ENCODE results near the gene DLG1. TPM values are rescaled to one million over a fixed set of nuclear protein-coding genes. Genes with fewer than 3 reads are reported as not detected.

Gene DLG1
- total and polyA plus RNA-seq, 4 donors: 12.7 to 51.2 (median 22.3) TPM

DNA sequence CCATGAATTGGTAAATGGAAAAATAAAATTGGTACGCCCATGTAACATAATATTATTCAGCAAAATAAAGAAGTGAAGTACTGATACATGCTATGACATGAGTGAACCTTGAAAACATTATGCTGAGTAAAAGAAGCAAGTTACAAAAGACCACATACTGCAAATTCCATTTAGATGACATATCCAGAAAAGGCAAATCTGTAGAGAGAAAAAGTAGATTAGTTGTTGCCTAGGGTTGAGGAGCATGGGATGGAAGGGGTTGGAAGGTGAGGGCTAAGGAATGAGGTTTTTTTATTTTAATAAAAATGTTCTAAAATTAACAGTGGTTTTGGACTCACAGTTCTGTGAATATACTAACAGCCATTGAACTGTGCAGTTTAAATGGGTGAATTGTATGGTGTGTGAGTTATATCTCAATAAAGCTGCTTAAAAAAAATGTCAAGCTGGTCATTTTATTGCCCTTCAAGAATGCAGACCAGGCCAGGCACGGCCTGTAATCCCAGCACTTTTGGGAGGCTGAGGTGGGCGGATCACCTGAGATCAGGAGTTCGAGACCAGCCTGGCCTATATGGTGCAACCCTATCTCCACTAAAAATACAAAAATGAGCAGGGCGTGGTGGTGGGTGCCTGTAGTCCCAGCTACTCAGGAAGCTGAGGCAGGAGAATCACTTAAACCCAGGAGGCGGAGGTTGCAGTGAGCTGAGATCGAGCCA is 8.1 kb upstream of the DLG1 start (continued):
- TF ChIP-seq JUND (IDR thresholded peaks at IDR 0.05) (no peak), NR2F2 (IDR thresholded peaks at IDR 0.05) (no peak), HNF4A (conservative IDR thresholded peaks at IDR 0.05) (no peak), YY1 (IDR thresholded peaks at IDR 0.05) (no peak)

DNA sequence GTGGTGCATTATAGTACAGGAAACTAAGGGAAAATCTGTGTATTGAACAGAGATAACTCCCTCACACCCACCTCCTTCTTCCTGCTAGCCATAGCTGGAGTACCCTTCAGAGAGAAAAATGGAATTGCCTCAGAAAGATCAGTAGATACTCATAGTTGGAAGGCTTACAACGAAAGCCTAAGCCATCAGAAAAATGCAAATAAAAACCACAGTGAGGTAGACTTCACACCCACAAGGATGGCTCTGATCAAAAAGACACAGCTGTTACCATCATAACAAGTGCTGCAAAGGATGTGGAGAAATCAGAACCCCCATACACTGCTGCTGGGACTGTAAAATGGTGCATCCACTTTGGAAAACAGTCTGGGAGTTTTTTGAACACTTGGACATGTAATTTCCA is 7.4 kb upstream of the DLG1 start:
- TF ChIP-seq FOXA1 (IDR thresholded peaks at IDR 0.05) (no peak), HNF4G (IDR thresholded peaks at IDR 0.05) (no peak), RAD21 (IDR thresholded peaks at IDR 0.05) (no peak), EGR1 (IDR thresholded peaks at IDR 0.05; ENCODE audit: low read depth in 2 of 2) (no peak), SP1 (IDR thresholded peaks at IDR 0.05) (no peak), NR2F2 (IDR thresholded peaks at IDR 0.05) (no peak), JUND (IDR thresholded peaks at IDR 0.05) (no peak), RXRA (IDR thresholded peaks at IDR 0.05) (no peak), TAF1 (conservative IDR thresholded peaks at IDR 0.05) (no peak), GABPA (IDR thresholded peaks at IDR 0.05 in 1 of 2, conservative IDR thresholded peaks at IDR 0.05 in 1 of 2) (no peak), HNF4A (conservative IDR thresholded peaks at IDR 0.05) (no peak)
- TF ChIP-seq, protein P1, sequence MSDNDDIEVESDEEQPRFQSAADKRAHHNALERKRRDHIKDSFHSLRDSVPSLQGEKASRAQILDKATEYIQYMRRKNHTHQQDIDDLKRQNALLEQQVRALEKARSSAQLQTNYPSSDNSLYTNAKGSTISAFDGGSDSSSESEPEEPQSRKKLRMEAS (IDR thresholded peaks at IDR 0.05): no peak
- TF ChIP-seq, protein P2, sequence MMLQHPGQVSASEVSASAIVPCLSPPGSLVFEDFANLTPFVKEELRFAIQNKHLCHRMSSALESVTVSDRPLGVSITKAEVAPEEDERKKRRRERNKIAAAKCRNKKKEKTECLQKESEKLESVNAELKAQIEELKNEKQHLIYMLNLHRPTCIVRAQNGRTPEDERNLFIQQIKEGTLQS (IDR thresholded peaks at IDR 0.05): no peak
- TF ChIP-seq, protein P3, sequence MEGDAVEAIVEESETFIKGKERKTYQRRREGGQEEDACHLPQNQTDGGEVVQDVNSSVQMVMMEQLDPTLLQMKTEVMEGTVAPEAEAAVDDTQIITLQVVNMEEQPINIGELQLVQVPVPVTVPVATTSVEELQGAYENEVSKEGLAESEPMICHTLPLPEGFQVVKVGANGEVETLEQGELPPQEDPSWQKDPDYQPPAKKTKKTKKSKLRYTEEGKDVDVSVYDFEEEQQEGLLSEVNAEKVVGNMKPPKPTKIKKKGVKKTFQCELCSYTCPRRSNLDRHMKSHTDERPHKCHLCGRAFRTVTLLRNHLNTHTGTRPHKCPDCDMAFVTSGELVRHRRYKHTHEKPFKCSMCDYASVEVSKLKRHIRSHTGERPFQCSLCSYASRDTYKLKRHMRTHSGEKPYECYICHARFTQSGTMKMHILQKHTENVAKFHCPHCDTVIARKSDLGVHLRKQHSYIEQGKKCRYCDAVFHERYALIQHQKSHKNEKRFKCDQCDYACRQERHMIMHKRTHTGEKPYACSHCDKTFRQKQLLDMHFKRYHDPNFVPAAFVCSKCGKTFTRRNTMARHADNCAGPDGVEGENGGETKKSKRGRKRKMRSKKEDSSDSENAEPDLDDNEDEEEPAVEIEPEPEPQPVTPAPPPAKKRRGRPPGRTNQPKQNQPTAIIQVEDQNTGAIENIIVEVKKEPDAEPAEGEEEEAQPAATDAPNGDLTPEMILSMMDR (IDR thresholded peaks at IDR 0.05; ENCODE audit: low read depth, low read length, missing input control): no peak
- TF ChIP-seq, protein P4, sequence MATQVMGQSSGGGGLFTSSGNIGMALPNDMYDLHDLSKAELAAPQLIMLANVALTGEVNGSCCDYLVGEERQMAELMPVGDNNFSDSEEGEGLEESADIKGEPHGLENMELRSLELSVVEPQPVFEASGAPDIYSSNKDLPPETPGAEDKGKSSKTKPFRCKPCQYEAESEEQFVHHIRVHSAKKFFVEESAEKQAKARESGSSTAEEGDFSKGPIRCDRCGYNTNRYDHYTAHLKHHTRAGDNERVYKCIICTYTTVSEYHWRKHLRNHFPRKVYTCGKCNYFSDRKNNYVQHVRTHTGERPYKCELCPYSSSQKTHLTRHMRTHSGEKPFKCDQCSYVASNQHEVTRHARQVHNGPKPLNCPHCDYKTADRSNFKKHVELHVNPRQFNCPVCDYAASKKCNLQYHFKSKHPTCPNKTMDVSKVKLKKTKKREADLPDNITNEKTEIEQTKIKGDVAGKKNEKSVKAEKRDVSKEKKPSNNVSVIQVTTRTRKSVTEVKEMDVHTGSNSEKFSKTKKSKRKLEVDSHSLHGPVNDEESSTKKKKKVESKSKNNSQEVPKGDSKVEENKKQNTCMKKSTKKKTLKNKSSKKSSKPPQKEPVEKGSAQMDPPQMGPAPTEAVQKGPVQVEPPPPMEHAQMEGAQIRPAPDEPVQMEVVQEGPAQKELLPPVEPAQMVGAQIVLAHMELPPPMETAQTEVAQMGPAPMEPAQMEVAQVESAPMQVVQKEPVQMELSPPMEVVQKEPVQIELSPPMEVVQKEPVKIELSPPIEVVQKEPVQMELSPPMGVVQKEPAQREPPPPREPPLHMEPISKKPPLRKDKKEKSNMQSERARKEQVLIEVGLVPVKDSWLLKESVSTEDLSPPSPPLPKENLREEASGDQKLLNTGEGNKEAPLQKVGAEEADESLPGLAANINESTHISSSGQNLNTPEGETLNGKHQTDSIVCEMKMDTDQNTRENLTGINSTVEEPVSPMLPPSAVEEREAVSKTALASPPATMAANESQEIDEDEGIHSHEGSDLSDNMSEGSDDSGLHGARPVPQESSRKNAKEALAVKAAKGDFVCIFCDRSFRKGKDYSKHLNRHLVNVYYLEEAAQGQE (IDR thresholded peaks at IDR 0.05): no peak
- TF ChIP-seq, protein P5, sequence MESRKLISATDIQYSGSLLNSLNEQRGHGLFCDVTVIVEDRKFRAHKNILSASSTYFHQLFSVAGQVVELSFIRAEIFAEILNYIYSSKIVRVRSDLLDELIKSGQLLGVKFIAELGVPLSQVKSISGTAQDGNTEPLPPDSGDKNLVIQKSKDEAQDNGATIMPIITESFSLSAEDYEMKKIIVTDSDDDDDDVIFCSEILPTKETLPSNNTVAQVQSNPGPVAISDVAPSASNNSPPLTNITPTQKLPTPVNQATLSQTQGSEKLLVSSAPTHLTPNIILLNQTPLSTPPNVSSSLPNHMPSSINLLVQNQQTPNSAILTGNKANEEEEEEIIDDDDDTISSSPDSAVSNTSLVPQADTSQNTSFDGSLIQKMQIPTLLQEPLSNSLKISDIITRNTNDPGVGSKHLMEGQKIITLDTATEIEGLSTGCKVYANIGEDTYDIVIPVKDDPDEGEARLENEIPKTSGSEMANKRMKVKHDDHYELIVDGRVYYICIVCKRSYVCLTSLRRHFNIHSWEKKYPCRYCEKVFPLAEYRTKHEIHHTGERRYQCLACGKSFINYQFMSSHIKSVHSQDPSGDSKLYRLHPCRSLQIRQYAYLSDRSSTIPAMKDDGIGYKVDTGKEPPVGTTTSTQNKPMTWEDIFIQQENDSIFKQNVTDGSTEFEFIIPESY (IDR thresholded peaks at IDR 0.05): no peak
- no peak overlapping the region for H3K4me3 ChIP-seq (ENCODE audit: low read depth in 1 of 3, low read length in 3 of 3)
- WGBS: 69% methylated on average over 1 of the region's 1 CpG
- no peak overlapping the region for H3K27ac ChIP-seq (ENCODE audit: low read depth in 1 of 2, low read length in 2 of 2)
- no peaks in the 10 kb centered on the region for H3K27me3 ChIP-seq (ENCODE audit: control insufficient read depth in 4 of 4, insufficient read depth in 4 of 4, low read length in 3 of 4)
- DNase-seq (ENCODE audit: low spot score): no peak
- H3K9ac ChIP-seq (ENCODE audit: low read depth in 1 of 2, low read length in 2 of 2): no peak overlapping the region
- H3K36me3 ChIP-seq (ENCODE audit: control insufficient read depth in 4 of 4, insufficient read depth in 3 of 4, low read depth in 1 of 4, low read length in 3 of 4): no peaks in the 10 kb centered on the region
- no peaks in the 10 kb centered on the region for H3K9me3 ChIP-seq (ENCODE audit: control insufficient read depth in 4 of 4, low read length in 3 of 4)
- H3K4me1 ChIP-seq (ENCODE audit: control insufficient read depth in 4 of 4, insufficient read depth in 4 of 4, low read length in 3 of 4): no peaks in the 10 kb centered on the region

All from liver (tissue), 9 donors.